H4 (cell line): ENCODE data around the gene LIPE. TPM values are rescaled to one million over a fixed set of nuclear protein-coding genes. Genes with fewer than 3 reads are reported as not detected.

ENCODE experiments used
- DNase-seq: peaks from one replicate; pipeline ENCODE4 v3.0.0-alpha.2; 2015; ENCODE audit warnings: low spot score
- total RNA-seq: library from RNA; depleted of rRNA; stranded (reverse); fragments of >200 nt; shearing (Covaris generic); gene quantifications from 2 replicates; pipeline ENCODE4 v1.2.3, GENCODE V29; 2014

Gene LIPE
- total RNA-seq, 1 experiment from 2014 or later, result 1.2 TPM

DNA sequence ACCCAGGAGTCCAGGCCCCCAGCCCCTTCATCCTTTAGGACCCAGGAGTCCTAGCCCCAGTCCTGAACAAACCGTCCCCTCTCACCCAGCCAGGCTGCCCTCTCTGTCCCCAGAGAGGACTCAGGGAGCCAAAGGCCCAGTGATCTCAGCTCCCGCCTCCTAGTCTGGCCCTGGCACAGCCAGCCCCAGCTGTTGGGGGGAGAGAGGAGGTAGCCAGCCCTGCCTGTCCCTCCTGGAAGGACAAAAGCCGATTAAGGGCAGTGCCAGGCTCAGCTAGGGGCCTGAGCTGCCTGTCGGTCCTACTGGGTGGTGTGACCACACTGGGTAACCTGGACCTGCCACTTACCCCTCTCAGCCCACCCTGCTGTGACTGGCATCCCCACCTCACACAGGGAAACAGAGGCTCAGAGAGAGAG is 14.5 kb downstream of the LIPE start:
- no peak for DNase-seq

- DNase-seq, result no peak
These were observed 15.0 kb downstream of the LIPE start for GRCh38 chr19:42412227-42412626.

DNA sequence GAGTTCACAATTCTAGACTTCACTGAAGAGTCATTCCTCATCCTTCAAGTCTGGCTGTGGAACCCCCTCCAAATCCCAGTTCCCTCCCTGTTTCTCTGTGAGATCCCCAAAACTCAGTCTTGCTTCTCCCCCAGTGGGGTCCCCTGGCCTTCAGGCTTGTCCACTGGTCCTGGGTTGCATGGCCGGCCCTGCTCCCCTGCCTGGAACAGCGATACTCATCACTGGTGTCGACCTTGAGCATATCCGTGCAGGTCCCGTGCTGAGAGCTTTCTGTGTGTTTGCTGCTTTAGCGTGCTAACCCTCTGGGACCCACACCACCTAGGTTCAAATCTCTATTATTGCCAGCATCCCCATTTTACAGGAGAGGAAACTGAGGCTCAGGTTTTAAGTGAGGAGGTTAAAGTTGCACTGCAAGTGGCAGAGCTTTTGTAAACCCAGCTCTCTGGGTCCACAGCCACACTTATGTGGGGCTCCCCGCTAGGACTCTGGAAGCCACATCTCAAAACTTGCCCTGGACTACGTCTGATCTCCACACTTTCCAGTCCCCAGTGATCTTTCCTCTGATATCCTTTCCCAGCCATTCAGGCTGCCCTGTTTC is 15.5 kb downstream of the LIPE start:
- no peak for DNase-seq

GRCh38 chr19:42410371-42410770 is 16.8 kb downstream of the LIPE start:
- DNase-seq, result no peak

GRCh38 chr19:42409477-42409876 is 17.7 kb downstream of the LIPE start:
- no peak for DNase-seq

- DNase-seq, result no peak
These were observed 19.4 kb downstream of the LIPE start for GRCh38 chr19:42407816-42408175.

- no peak for DNase-seq
These were observed 19.9 kb downstream of the LIPE start for GRCh38 chr19:42407085-42407815.

GRCh38 chr19:42406111-42406510 is 21.1 kb downstream of the LIPE start:
- DNase-seq, result no peak

DNA sequence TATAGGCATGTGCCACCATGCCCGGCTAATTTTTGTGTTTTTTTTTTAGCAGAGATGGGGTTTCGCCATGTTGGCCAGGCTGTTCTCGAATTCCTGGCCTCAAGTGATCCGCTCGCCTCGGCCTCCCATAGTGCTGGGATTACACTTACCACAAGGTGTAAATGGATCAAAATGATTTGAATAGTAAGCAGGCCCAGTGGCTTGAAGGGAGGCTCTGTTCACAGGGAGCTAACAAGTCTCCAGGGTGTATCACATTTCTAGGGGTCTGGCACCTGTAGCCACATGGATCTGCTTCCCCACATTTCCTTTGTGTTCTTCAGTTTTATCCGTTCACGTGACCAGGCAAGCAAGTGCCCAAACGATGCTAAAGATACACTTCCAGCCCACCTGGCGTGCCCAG is 23.6 kb downstream of the LIPE start:
- no peak for DNase-seq

- no peak for DNase-seq
These were observed 24.6 kb downstream of the LIPE start for GRCh38 chr19:42402376-42403116.

DNA sequence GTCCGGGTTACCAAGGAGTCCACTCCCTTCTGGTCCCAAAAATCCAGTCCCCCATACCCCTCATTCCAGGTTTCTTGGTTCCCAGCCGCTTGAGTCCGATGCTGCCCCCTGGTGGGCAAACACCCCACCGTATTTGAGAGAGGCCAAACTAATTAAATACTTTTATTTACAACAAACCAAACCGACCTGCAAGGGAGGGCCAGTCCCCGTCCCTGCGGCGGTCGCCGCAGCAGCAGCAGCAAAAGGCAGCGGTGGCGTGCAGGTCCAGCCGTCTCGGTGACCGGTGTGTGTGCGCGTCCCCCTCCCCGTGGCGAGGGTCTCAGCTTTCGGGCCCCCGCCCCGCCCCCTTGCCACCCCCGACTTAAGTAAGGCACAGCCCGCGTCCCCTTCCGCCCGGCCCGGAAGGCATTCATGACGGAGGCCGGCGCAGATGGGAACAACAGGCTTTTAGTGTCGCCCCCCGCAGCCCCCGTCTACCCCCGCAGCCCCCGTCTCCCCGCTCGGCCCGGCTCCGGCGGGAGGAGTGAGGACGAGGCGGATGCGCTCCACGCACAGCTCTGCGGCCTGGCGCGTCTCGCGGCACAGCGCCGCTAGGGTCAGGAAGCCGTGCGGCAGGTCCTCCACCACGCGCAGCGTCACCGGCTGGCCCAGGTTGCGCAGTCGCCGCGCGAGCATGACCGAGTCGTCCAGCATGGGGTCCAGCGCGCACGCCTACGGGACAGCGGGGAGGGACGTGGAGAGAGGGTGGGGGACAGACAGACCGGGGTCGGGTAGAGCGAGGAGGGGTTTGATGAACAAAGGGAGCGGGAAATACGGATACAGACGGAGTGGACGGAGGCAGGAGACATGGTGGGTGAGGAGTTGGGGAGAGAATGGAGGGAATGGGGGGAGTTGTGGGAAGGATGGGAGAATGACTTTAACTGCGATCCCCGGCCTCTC is 25.6 kb downstream of the LIPE start:
- DNase-seq, result peak; percentile 59

- DNase-seq, result no peak
These were observed 26.8 kb downstream of the LIPE start for GRCh38 chr19:42400404-42400803.

- no peak for DNase-seq
These were observed 29.7 kb downstream of the LIPE start for GRCh38 chr19:42397263-42398166.

DNA sequence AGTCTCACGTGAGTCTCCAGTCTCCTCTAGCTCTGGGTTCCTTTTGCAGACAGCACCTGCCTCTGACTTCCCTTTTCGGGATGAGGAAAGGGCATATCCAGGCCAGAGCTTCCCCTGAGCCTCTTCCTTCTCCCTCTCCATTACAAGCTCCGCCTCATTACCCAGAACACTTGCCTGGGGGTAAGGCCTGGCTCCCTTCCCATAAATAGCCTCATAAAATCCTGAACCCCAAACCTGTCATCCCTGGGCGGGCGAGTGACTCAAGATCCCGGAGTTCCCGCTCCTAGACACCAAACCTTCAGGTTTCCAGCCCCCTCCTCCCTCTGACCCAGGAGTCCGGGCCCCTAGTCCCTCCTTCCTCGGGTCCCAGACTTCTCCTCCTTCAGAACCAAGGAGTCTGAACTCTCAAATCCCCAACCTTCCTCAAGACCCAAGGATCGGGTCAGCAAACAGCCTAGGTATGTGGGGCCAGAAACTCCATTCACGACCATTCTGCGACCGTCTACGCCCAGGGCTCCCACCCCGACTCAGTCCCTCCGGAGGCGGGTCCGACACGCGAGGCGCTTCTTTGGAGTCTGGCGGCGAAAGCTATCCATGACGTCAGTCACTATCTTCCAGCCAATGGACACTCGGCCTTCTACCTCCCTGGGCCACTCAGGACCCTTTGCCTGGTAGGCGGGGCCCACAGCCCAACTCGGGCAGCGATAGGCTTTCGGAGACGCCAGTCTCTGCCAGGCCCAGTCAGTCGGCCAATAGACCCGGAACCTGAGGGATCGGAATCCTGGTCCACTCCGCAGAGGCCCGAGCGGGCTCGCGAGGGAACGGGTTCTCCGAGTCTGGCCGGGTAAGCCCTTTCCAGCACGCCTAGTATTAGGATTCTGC is 30.6 kb downstream of the LIPE start:
- peak; percentile 98 for DNase-seq

GRCh38 chr19:42394751-42395150 is 32.4 kb downstream of the LIPE start:
- DNase-seq, result no peak

- DNase-seq, result no peak
These were observed 35.0 kb downstream of the LIPE start for GRCh38 chr19:42392165-42392564.

- DNase-seq, result no peak
These were observed 37.3 kb downstream of the LIPE start, which contains the start of gene CNFN for GRCh38 chr19:42389899-42390298. TSS of gene CNFN (minus strand) at chr19:42390297. CDS start at chr19:42389037, 1,260 bp downstream.

DNA sequence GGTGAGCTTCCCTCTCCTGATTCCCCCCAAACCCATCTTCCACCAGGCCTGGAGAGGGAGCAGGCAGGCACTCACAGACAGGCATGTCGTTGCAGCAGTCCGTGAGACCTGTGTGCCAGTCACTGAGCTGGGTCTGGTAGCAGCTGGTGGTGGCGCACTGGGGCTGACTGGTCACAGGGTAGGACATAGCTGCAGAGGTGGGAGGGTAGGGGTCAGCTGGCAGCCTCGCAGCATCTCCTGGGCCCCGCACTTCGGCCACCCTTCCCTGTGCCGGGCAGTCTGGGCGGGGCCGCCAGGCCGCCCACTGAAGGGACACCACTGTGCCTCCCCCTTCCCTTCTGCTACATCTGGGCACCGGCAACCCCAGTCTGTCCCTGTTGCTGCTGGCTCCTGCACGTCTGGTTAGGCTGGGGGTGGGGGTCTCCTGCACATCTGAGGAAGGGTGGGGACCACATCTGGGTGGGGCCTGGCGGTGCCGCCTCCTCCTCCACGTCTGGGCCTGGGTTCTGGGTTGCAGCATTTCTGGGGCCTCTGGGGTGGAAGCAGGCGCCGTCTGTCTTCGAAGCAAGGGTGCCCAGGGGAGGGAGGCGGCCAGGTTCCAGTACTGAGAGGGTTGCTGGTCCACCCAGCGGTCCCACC is 38.2 kb downstream of the LIPE start:
- DNase-seq, result no peak
